HG03097 (cell line): ENCODE results near the gene ARHGAP33.
"Not testable (repeated sequence)": the region's sequence is repeated elsewhere in the genome, so short reads cannot be mapped to it uniquely, and the experiment has no call there.

Source experiments
- ATAC-seq: cut with Tn5 transposase; IDR thresholded peaks from one replicate; pipeline ENCODE4 v1.9.1; 2021; ENCODE audit not compliant: unreplicated experiment, low FRiP score

The ARHGAP33 gene

GRCh38 chr19:35755550-35756376 lies 19.6 kb upstream of the ARHGAP33 start:
- no peak for ATAC-seq

GRCh38 chr19:35756377-35757230 lies 18.8 kb upstream of the ARHGAP33 start, which contains the start of gene HSPB6:
Gene HSPB6, minus strand, starts transcription at chr19:35757029. Its CDS starts 21 bp downstream, at chr19:35757008.
- ATAC-seq, result no peak

- no peak for ATAC-seq
Observed at GRCh38 chr19:35757231-35757748, 18.1 kb upstream of the ARHGAP33 start.

- ATAC-seq, result peak; percentile 86
Observed at GRCh38 chr19:35757749-35758608, 17.4 kb upstream of the ARHGAP33 start, which contains the start of gene PROSER3. Gene PROSER3, plus strand, starts transcription at chr19:35758176. Its CDS starts 40 bp downstream, at chr19:35758216.

GRCh38 chr19:35759697-35760096 lies 15.7 kb upstream of the ARHGAP33 start:
- ATAC-seq, result no peak

- ATAC-seq, result no peak
Observed at GRCh38 chr19:35760711-35761349, 14.5 kb upstream of the ARHGAP33 start.

GRCh38 chr19:35764432-35765315 lies 10.7 kb upstream of the ARHGAP33 start:
- no peak for ATAC-seq

- no peak for ATAC-seq
Observed at GRCh38 chr19:35766571-35767104, 8.7 kb upstream of the ARHGAP33 start.

GRCh38 chr19:35767288-35768081 lies 7.9 kb upstream of the ARHGAP33 start:
- ATAC-seq, result no peak

GRCh38 chr19:35768082-35768421 lies 7.3 kb upstream of the ARHGAP33 start:
- ATAC-seq, result no peak

GRCh38 chr19:35772362-35772761 lies 3.0 kb upstream of the ARHGAP33 start:
- ATAC-seq, result not testable (repeated sequence)

- ATAC-seq, result no peak
Observed at GRCh38 chr19:35773020-35773806, 2.2 kb upstream of the ARHGAP33 start.

- ATAC-seq, result no peak
Observed at GRCh38 chr19:35774274-35775045, 904 bp upstream of the ARHGAP33 start.

GRCh38 chr19:35775046-35775297 lies 392 bp upstream of the ARHGAP33 start:
- ATAC-seq, result no peak

GRCh38 chr19:35776102-35776788 lies 881 bp downstream of the ARHGAP33 start:
- no peak for ATAC-seq
